Ovary (tissue), 9 donors: Measurements from ENCODE around the gene FHOD3. TPM values are rescaled to one million over a fixed set of nuclear protein-coding genes. Genes with fewer than 3 reads are reported as not detected.

ENCODE experiments used
- DNase-seq, 5 donors: peaks; one replicate each; pipeline ENCODE4 v3.0.0-alpha.2; 2019 to 2020
- H3K27ac ChIP-seq, 2 donors: fragments of 200-600 bp; one replicate each; pipeline versions ENCODE4 v1.5.1 to v1.8.0; 2019 to 2022
- H3K27me3 ChIP-seq: fragments of 200-600 bp; one replicate; pipeline ENCODE4 v1.8.0; 2022
- H3K36me3 ChIP-seq: fragments of 200-600 bp; sonication (generic); one replicate; pipeline ENCODE4 v1.5.1; 2019
- H3K4me1 ChIP-seq: one replicate; pipeline ENCODE4 v1.8.1; 2013; ENCODE audit warnings: mild to moderate bottlenecking, moderate library complexity; ENCODE audit not compliant: insufficient read depth
- H3K4me3 ChIP-seq: fragments of 200-600 bp; sonication (generic); one replicate; pipeline ENCODE4 v1.5.1; 2017
- H3K9me3 ChIP-seq, 2 donors: fragments of 200-600 bp in 1 of 2; sonication (generic) in 1 of 2; one replicate each; pipeline versions ENCODE4 v1.5.1 to v1.8.1; 2013 to 2019; ENCODE audit warnings: mild to moderate bottlenecking in 1 of 2, moderate library complexity in 1 of 2
- CTCF ChIP-seq, 3 donors: fragments of 450-650 bp in 2 of 3; fragments of 200-600 bp in 1 of 3; IDR thresholded peaks; one replicate each; pipeline versions ENCODE4 v1.5.1 to v1.8.0; 2016 to 2022; ENCODE audit warnings: antibody characterized with exemption in 3 of 3, mild to moderate bottlenecking in 1 of 3
- EP300 ChIP-seq: sonication (generic); formaldehyde crosslinking; IDR thresholded peaks from one replicate; pipeline ENCODE4 v1.6.1; 2017; ENCODE audit warnings: antibody characterized with exemption
- POLR2A ChIP-seq: fragments of 450-650 bp; IDR thresholded peaks from one replicate; pipeline ENCODE4 v1.6.1; 2017; ENCODE audit warnings: antibody characterized with exemption, mild to moderate bottlenecking, moderate library complexity
- WGBS, 3 donors: extraction: QIAGEN DNeasy Blood & Tissue Kit in 1 of 3; methylation state at CpG; one replicate each; pipeline versions ENCODE4 v1.1.5 to v1.1.7; 2013 to 2017; 5-methylcytosine and 5-hydroxymethylcytosine counted together
- intact Hi-C, 4 donors: fragments of 100-400 bp; cut with DNase I; formaldehyde crosslinking; loops; one replicate each; pipeline versions ENCODE4 v1.11.0 to v1.15.1; 2022 to 2023
- polyA plus RNA-seq, 2 donors: library from polyadenylated mRNA; stranded (reverse); fragments of 200-250 nt in 1 of 2; fragments of 350-450 nt in 1 of 2; fragmentation: Illumina TruSeq in 1 of 2; extraction: RNeasy Lipid Tissue Mini Kit (QIAGEN cat#74804) in 1 of 2; gene quantifications; one replicate each; pipeline ENCODE4 v1.2.3, GENCODE V29; 2013 to 2014
- total RNA-seq, 7 donors: library from RNA; depleted of rRNA in 2 of 7; stranded (reverse); fragments of >200 nt in 2 of 7; fragmentation: NEBNext Ultra II Directional in 3 of 7; extraction: Animal tissue kit (Norgen Biotek cat#: 25700) in 3 of 7; gene quantifications; one replicate each; pipeline versions ENCODE4 v1.1.0 to v1.2.4, GENCODE V29; 2016 to 2023
- donor health status: DM: no; HTN: no; CAD: no; lungs with moderate emphysema.
- donor health status: DM: no; HTN: no; CAD: no.
- donor health status: Bipolar disorder and iron deficiency.
- donor health status: DM: yes; HTN: yes; CAD: no.
- donor health status: DM: no; HTN: no; CAD: no.
- donor health status: DM: yes; HTN: yes; CAD: no.

Gene FHOD3
- total and polyA plus RNA-seq, 9 donors = 3.5 to 62.5 (median 11.0) TPM

- Histone ChIP-seq H3K36me3 (no peaks in the 10 kb centered on the region), H3K27ac (peak overlapping the region in 1 of 2 donors; percentile 33), H3K9me3 (no peaks in the 10 kb centered on the region), H3K4me3 (no peak overlapping the region), H3K4me1 (peaks cover 20% of the 10 kb centered on the region), H3K27me3 (no peaks in the 10 kb centered on the region)
- TF ChIP-seq POLR2A (no peak), EP300 (no peak), CTCF (IDR thresholded peaks at IDR 0.05) (no peak)
- DNase-seq = peak in 1 of 5 donors; percentile 60
- intact Hi-C loops = loop anchor here in 1 of 4 donors (10.0 kb wide), 1 partner anchor 151 kb away; no protein-coding TSS in a partner anchor
- WGBS, 3 donors = 73 to 81% (median 73%) methylated on average over 4 of the region's 4 CpGs
Measured at GRCh38 chr18:36314098-36314497, 16.6 kb downstream of the FHOD3 start.

- 3 to 9% (median 5%) methylated on average over 4 of the region's 4 CpGs for WGBS, 3 donors
- TF ChIP-seq POLR2A (no peak), CTCF (IDR thresholded peaks at IDR 0.05) (no peak), EP300 (no peak)
- H3K9me3 ChIP-seq = no peaks in the 10 kb centered on the region
- intact Hi-C loops = loop anchor here in 1 of 4 donors (10.0 kb wide), 1 partner anchor 150 kb away; no protein-coding TSS in a partner anchor
- DNase-seq = no peak
- H3K4me3 ChIP-seq = no peak overlapping the region
- H3K27me3 ChIP-seq = no peaks in the 10 kb centered on the region
- peaks cover 19% of the 10 kb centered on the region for H3K4me1 ChIP-seq
- peak overlapping the region in 1 of 2 donors; percentile 33 for H3K27ac ChIP-seq
- no peaks in the 10 kb centered on the region for H3K36me3 ChIP-seq
Measured at GRCh38 chr18:36314754-36315153, 17.2 kb downstream of the FHOD3 start.

GRCh38 chr18:36315736-36316135 is 18.2 kb downstream of the FHOD3 start:
- intact Hi-C loops = loop anchor here in 1 of 4 donors (10.0 kb wide), 1 partner anchor 149 kb away; no protein-coding TSS in a partner anchor
- 78 to 84% (median 80%) methylated on average over 10 of the region's 10 CpGs for WGBS, 3 donors
- H3K27ac ChIP-seq = no peak overlapping the region

GRCh38 chr18:36316246-36316645 is 18.7 kb downstream of the FHOD3 start:
- H3K27ac ChIP-seq = no peak overlapping the region
- WGBS, 3 donors = 93 to 97% (median 96%) methylated on average over 2 of the region's 2 CpGs

More at GRCh38 chr18:36315736-36316135, 18.2 kb downstream of the FHOD3 start:
- no peak overlapping the region for H3K4me3 ChIP-seq
- H3K27me3 ChIP-seq = no peaks in the 10 kb centered on the region
- DNase-seq = no peak
- peaks cover 19% of the 10 kb centered on the region for H3K4me1 ChIP-seq
- H3K9me3 ChIP-seq = no peaks in the 10 kb centered on the region
- H3K36me3 ChIP-seq = no peaks in the 10 kb centered on the region
- TF ChIP-seq EP300 = no peak
- no peak for TF ChIP-seq CTCF (IDR thresholded peaks at IDR 0.05)
- TF ChIP-seq POLR2A = no peak

More at GRCh38 chr18:36316246-36316645, 18.7 kb downstream of the FHOD3 start:
- Histone ChIP-seq H3K4me3 (no peak overlapping the region), H3K4me1 (peaks cover 19% of the 10 kb centered on the region), H3K9me3 (no peaks in the 10 kb centered on the region), H3K36me3 (no peaks in the 10 kb centered on the region), H3K27me3 (no peaks in the 10 kb centered on the region)
- no peak for DNase-seq
- intact Hi-C loops = loop anchor here in 1 of 4 donors (10.0 kb wide), 1 partner anchor 149 kb away; no protein-coding TSS in a partner anchor
- TF ChIP-seq CTCF (IDR thresholded peaks at IDR 0.05) (no peak), POLR2A (no peak), EP300 (no peak)
